Caco-2 (cell line): ENCODE results near the gene GBE1. TPM values are rescaled to one million over a fixed set of nuclear protein-coding genes. Genes with fewer than 3 reads are reported as not detected.

Source experiments
- BruUV-seq: library from RNA; stranded (reverse); fragments of 400-500 nt; replicated peaks from 2 replicates; lab custom pipeline; 2021; lab: Mats Ljungman, UMichigan
- CTCF ChIA-PET: fragments of 300-600 bp; sonication (Branson Sonifier 250); formaldehyde crosslinking; loops from one replicate; lab custom pipeline; 2022; ENCODE audit warnings: antibody characterized with exemption; lab: Charles Lee
- POLR2A ChIA-PET: fragments of 300-600 bp; sonication (Branson Sonifier 250); formaldehyde crosslinking; loops from one replicate; lab custom pipeline; 2022; ENCODE audit warnings: antibody characterized with exemption; lab: Charles Lee
- DNase-seq, 2 experiments: peaks; one replicate each; pipeline versions ENCODE4 v3.0.0 to v3.0.0-alpha.2; 2020 to 2022
- H3K27me3 ChIP-seq: replicated peaks from 2 replicates; pipeline ENCODE4 v1.6.0; 2011; ENCODE audit warnings: low read length; ENCODE audit not compliant: control insufficient read depth, insufficient read depth
- H3K36me3 ChIP-seq: 2 replicates; pipeline ENCODE4 v1.5.1; 2011; ENCODE audit warnings: low read length; ENCODE audit not compliant: control insufficient read depth, insufficient read depth
- H3K4me1 ChIP-seq: fragments of 250-450 bp; sonication (Bioruptor Pico); 2 replicates; pipeline ENCODE4 v1.5.1; 2020; ENCODE audit warnings: mild to moderate bottlenecking
- H3K4me3 ChIP-seq: 2 replicates; pipeline ENCODE4 v1.5.1; 2011; ENCODE audit warnings: low read depth, mild to moderate bottlenecking, control low read depth, low read length
- H3K9me3 ChIP-seq: fragments of 250-450 bp; sonication (Bioruptor Pico); 2 replicates; pipeline ENCODE4 v1.5.1; 2020; ENCODE audit warnings: mild to moderate bottlenecking, moderate library complexity
- H3K27ac Mint-ChIP-seq: one replicate; pipeline ENCODE4 v1.8.0; 2022; ENCODE audit warnings: mixed read lengths; ENCODE audit not compliant: unreplicated experiment
- H3K27me3 Mint-ChIP-seq: one replicate; pipeline ENCODE4 v1.8.0; 2022; ENCODE audit warnings: mixed read lengths; ENCODE audit not compliant: insufficient read depth, unreplicated experiment
- H3K36me3 Mint-ChIP-seq: one replicate; pipeline ENCODE4 v1.8.0; 2022; ENCODE audit warnings: mild to moderate bottlenecking, mixed read lengths; ENCODE audit not compliant: insufficient read depth, unreplicated experiment
- H3K4me1 Mint-ChIP-seq: one replicate; pipeline ENCODE4 v1.8.0; 2022; ENCODE audit warnings: low read depth, mixed read lengths; ENCODE audit not compliant: unreplicated experiment
- H3K4me3 Mint-ChIP-seq: one replicate; pipeline ENCODE4 v1.8.0; 2022; ENCODE audit warnings: mild to moderate bottlenecking, moderate library complexity, mixed read lengths; ENCODE audit not compliant: unreplicated experiment
- H3K9me3 Mint-ChIP-seq: one replicate; pipeline ENCODE4 v1.8.0; 2022; ENCODE audit warnings: mixed read lengths; ENCODE audit not compliant: unreplicated experiment
- CTCF ChIP-seq, 2 experiments: fragments of 200-600 bp in 1 of 2; IDR thresholded peaks; 1 replicate in 1 of 2; 2 replicates in 1 of 2; pipeline versions ENCODE4 v1.5.1 to v1.8.0; 2011 to 2022; ENCODE audit warnings: antibody characterized with exemption in 1 of 2, control low read depth in 1 of 2, inconsistent platforms in 1 of 2, low read depth in 1 of 2, low read length in 1 of 2, mild to moderate bottlenecking in 1 of 2, moderate library complexity in 1 of 2; ENCODE audit not compliant: insufficient read depth in 1 of 2, severe bottlenecking in 1 of 2, unreplicated experiment in 1 of 2
- intact Hi-C: fragments of 100-400 bp; cut with micrococcal nuclease; formaldehyde crosslinking; loops from one replicate; pipeline ENCODE4 v1.10.0; 2022; ENCODE audit not compliant: unreplicated experiment
- total RNA-seq: library from RNA; stranded (reverse); gene quantifications from 2 replicates; pipeline ENCODE4 v1.2.3, GENCODE V29; 2022

Gene GBE1
- total RNA-seq, 1 experiment from 2014 or later, result 8.2 TPM

- Histone ChIP-seq H3K27me3 (no peaks in the 10 kb centered on the region), H3K4me3 (no peak overlapping the region), H3K4me1 (no peaks in the 10 kb centered on the region), H3K9me3 (no peaks in the 10 kb centered on the region), H3K36me3 (no peaks in the 10 kb centered on the region)
- TF ChIP-seq CTCF (IDR thresholded peaks at IDR 0.05; ENCODE audit: insufficient read depth in 1 of 2, low read depth in 1 of 2, low read length in 1 of 2, severe bottlenecking in 1 of 2, unreplicated experiment in 1 of 2), result no peak
- ChIA-PET POLR2A (no interaction called here), CTCF (no interaction called here)
- BruUV-seq, result no TSS peak
- no peak for DNase-seq
- H3K27me3 Mint-ChIP-seq, result no peaks in the 10 kb centered on the region
- no peak overlapping the region for H3K27ac Mint-ChIP-seq
- intact Hi-C loops, result no loop called here
- H3K9me3 Mint-ChIP-seq, result no peaks in the 10 kb centered on the region
- no peak overlapping the region for H3K4me3 Mint-ChIP-seq
- H3K36me3 Mint-ChIP-seq, result no peaks in the 10 kb centered on the region
- no peaks in the 10 kb centered on the region for H3K4me1 Mint-ChIP-seq
Measured at GRCh38 chr3:81568378-81568777, 193.1 kb downstream of the GBE1 start.

- Mint-ChIP-seq H3K36me3 (no peaks in the 10 kb centered on the region), H3K4me3 (no peak overlapping the region), H3K4me1 (no peaks in the 10 kb centered on the region), H3K9me3 (no peaks in the 10 kb centered on the region), H3K27ac (no peak overlapping the region), H3K27me3 (no peaks in the 10 kb centered on the region)
- ChIA-PET POLR2A (no interaction called here), CTCF (no interaction called here)
- no peak for DNase-seq
- Histone ChIP-seq H3K36me3 (no peaks in the 10 kb centered on the region), H3K9me3 (no peaks in the 10 kb centered on the region), H3K4me1 (no peaks in the 10 kb centered on the region), H3K27me3 (no peaks in the 10 kb centered on the region), H3K4me3 (no peak overlapping the region)
- TF ChIP-seq CTCF (IDR thresholded peaks at IDR 0.05; ENCODE audit: insufficient read depth in 1 of 2, low read depth in 1 of 2, low read length in 1 of 2, severe bottlenecking in 1 of 2, unreplicated experiment in 1 of 2), result no peak
- BruUV-seq, result no TSS peak
- intact Hi-C loops, result no loop called here
Measured at GRCh38 chr3:81565041-81565440, 196.4 kb downstream of the GBE1 start.

- H3K9me3 Mint-ChIP-seq, result no peaks in the 10 kb centered on the region
- no peaks in the 10 kb centered on the region for H3K36me3 Mint-ChIP-seq
- no peaks in the 10 kb centered on the region for H3K27me3 Mint-ChIP-seq
- H3K36me3 ChIP-seq, result no peaks in the 10 kb centered on the region
- no peak overlapping the region for H3K4me3 ChIP-seq
- no peaks in the 10 kb centered on the region for H3K27me3 ChIP-seq
- no TSS peak for BruUV-seq
- intact Hi-C loops, result loop anchor here (10.0 kb wide), 1 partner anchor 253 kb away; no protein-coding TSS in a partner anchor
- no peaks in the 10 kb centered on the region for H3K4me1 ChIP-seq
- ChIA-PET POLR2A (no interaction called here), CTCF (no interaction called here)
- H3K4me1 Mint-ChIP-seq, result peaks cover 6% of the 10 kb centered on the region
- no peak for DNase-seq
- no peak for TF ChIP-seq CTCF (IDR thresholded peaks at IDR 0.05; ENCODE audit: insufficient read depth in 1 of 2, low read depth in 1 of 2, low read length in 1 of 2, severe bottlenecking in 1 of 2, unreplicated experiment in 1 of 2)
- H3K4me3 Mint-ChIP-seq, result no peak overlapping the region
- no peaks in the 10 kb centered on the region for H3K9me3 ChIP-seq
- no peak overlapping the region for H3K27ac Mint-ChIP-seq
Measured at GRCh38 chr3:81558106-81558505, 203.3 kb downstream of the GBE1 start.
